SK-N-SH (cell line): ENCODE measurements around the gene USP48. TPM values are rescaled to one million over a fixed set of nuclear protein-coding genes. Genes with fewer than 3 reads are reported as not detected.

Experiments used
- CTCF ChIA-PET: fragments of 300-600, 350-600 bp; formaldehyde crosslinking; extraction: SDS; loops from one replicate; lab custom pipeline; 2021; lab: Yijun Ruan, JAX
- POLR2A ChIA-PET: fragments of 350-600 bp; sonication (Branson Sonifier 250); formaldehyde crosslinking; extraction: SDS; loops from one replicate; lab custom pipeline; 2020; ENCODE audit warnings: antibody characterized with exemption, inconsistent platforms; lab: Yijun Ruan, JAX
- DNase-seq: peaks from one replicate; pipeline ENCODE4 v3.0.0; 2012
- H2AFZ ChIP-seq: fragments of 200-600 bp; sonication (generic); 2 replicates; pipeline ENCODE4 v1.8.1; 2016; ENCODE audit warnings: antibody characterized with exemption, mild to moderate bottlenecking, low read depth
- H3F3A ChIP-seq: fragments of 200-600 bp; sonication (generic); replicated peaks from 2 replicates; pipeline ENCODE3; 2016; ENCODE audit warnings: antibody characterized with exemption, mild to moderate bottlenecking; ENCODE audit not compliant: insufficient read depth
- H3K27ac ChIP-seq, 2 experiments: fragments of 200-500 bp in 1 of 2; fragments of 200-600 bp in 1 of 2; sonication (Bioruptor generic) in 1 of 2; sonication (generic), shearing (Covaris generic) in 1 of 2; 2 replicates each; pipeline versions ENCODE4 v1.5.1 to v1.6.1; 2014 to 2016; ENCODE audit warnings: low read depth in 2 of 2, inconsistent platforms in 1 of 2, low read length in 1 of 2, mild to moderate bottlenecking in 1 of 2, mixed read lengths in 1 of 2
- H3K27me3 ChIP-seq: fragments of 200-600 bp; sonication (generic), shearing (Covaris generic); 2 replicates; pipeline ENCODE4 v1.6.1; 2016; ENCODE audit warnings: mixed run types; ENCODE audit not compliant: insufficient read depth
- H3K36me3 ChIP-seq, 2 experiments: fragments of 200-500 bp in 1 of 2; fragments of 200-600 bp in 1 of 2; sonication (Bioruptor generic) in 1 of 2; sonication (generic) in 1 of 2; replicated peaks in 1 of 2; 2 replicates each; pipeline versions ENCODE3 to v1.5.1; 2014 to 2016; ENCODE audit warnings: low read length in 1 of 2, mild to moderate bottlenecking in 1 of 2; ENCODE audit not compliant: insufficient read depth in 2 of 2, control insufficient read depth in 1 of 2
- H3K4me1 ChIP-seq, 2 experiments: fragments of 200-500 bp in 1 of 2; fragments of 200-600 bp in 1 of 2; sonication (Bioruptor generic) in 1 of 2; sonication (generic), shearing (Covaris generic) in 1 of 2; 2 replicates each; pipeline versions ENCODE4 v1.5.1 to v1.6.1; 2014 to 2016; ENCODE audit warnings: low read depth in 1 of 2, low read length in 1 of 2, mixed run types in 1 of 2; ENCODE audit not compliant: insufficient read depth in 2 of 2, control insufficient read depth in 1 of 2
- H3K4me2 ChIP-seq: fragments of 200-600 bp; sonication (generic), shearing (Covaris generic); 2 replicates; pipeline ENCODE4 v1.6.1; 2017; ENCODE audit warnings: mixed run types
- H3K4me3 ChIP-seq, 2 experiments: fragments of 200-500 bp in 1 of 2; fragments of 200-600 bp in 1 of 2; sonication (Bioruptor generic) in 1 of 2; sonication (generic), shearing (Covaris generic) in 1 of 2; 2 replicates each; pipeline versions ENCODE4 v1.5.1 to v1.8.1; 2014 to 2016; ENCODE audit warnings: low read depth in 2 of 2, inconsistent platforms in 1 of 2, low read length in 1 of 2, mild to moderate bottlenecking in 1 of 2, mixed read lengths in 1 of 2, moderate library complexity in 1 of 2
- H3K79me2 ChIP-seq: fragments of 200-600 bp; sonication (generic); 2 replicates; pipeline ENCODE4 v1.8.1; 2017; ENCODE audit warnings: mild to moderate bottlenecking; ENCODE audit not compliant: insufficient read depth
- H3K9ac ChIP-seq: fragments of 200-600 bp; sonication (generic); 2 replicates; pipeline ENCODE4 v1.6.1; 2017; ENCODE audit warnings: mixed run types
- H3K9me2 ChIP-seq: fragments of 200-600 bp; sonication (generic); 2 replicates; pipeline ENCODE4 v1.6.1; 2017; ENCODE audit warnings: mixed run types
- H3K9me3 ChIP-seq: fragments of 200-600 bp; sonication (generic); 2 replicates; pipeline ENCODE4 v1.6.1; 2017; ENCODE audit warnings: mixed run types, mild to moderate bottlenecking, moderate library complexity
- H4K20me1 ChIP-seq: fragments of 200-600 bp; sonication (generic); 2 replicates; pipeline ENCODE4 v1.6.1; 2017; ENCODE audit warnings: mild to moderate bottlenecking, mixed run types; ENCODE audit not compliant: insufficient read depth
- CHD2 ChIP-seq: fragments of 150-350 bp; IDR thresholded peaks from 2 replicates; pipeline ENCODE4 v1.6.1; 2018; ENCODE audit warnings: low read length; ENCODE audit not compliant: partially characterized antibody
- EP300 ChIP-seq, 2 experiments: IDR thresholded peaks; 2 replicates each; pipeline versions ENCODE4 v1.4.0 to v1.6.1; 2012; ENCODE audit warnings: borderline replicate concordance in 1 of 2, low read depth in 1 of 2, low read length in 1 of 2
- MAX ChIP-seq: IDR thresholded peaks from 2 replicates; pipeline ENCODE4 v1.4.0; 2012; ENCODE audit warnings: low read depth
- MEF2A ChIP-seq: IDR thresholded peaks from 2 replicates; pipeline ENCODE4 v1.4.0; 2012; ENCODE audit warnings: low read depth, borderline replicate concordance
- MXI1 ChIP-seq: IDR thresholded peaks from 2 replicates; pipeline ENCODE4 v1.6.1; 2012; ENCODE audit warnings: mild to moderate bottlenecking, low read depth, low read length, improper control_type of control experiment
- NFIC ChIP-seq: IDR thresholded peaks from 2 replicates; pipeline ENCODE4 v1.4.0; 2012; ENCODE audit warnings: borderline replicate concordance
- NRF1 ChIP-seq: IDR thresholded peaks from 2 replicates; pipeline ENCODE4 v1.6.1; 2012; ENCODE audit warnings: low read depth, mild to moderate bottlenecking, low read length
- PBX3 ChIP-seq: IDR thresholded peaks from 2 replicates; pipeline ENCODE4; 2012
- REST ChIP-seq: IDR thresholded peaks from 2 replicates; pipeline ENCODE4 v1.6.1; 2012; ENCODE audit warnings: mild to moderate bottlenecking, low read depth, low read length, moderate library complexity
- SMC3 ChIP-seq: IDR thresholded peaks from 2 replicates; pipeline ENCODE4 v1.6.1; 2012; ENCODE audit warnings: low read depth, low read length, improper control_type of control experiment
- TCF12 ChIP-seq: IDR thresholded peaks from 2 replicates; pipeline ENCODE4 v1.4.0; 2012
- WGBS: methylation state at CpG from one replicate; pipeline ENCODE4 v1.1.6; 2017; ENCODE audit warnings: low lambda C conversion rate; 5-methylcytosine and 5-hydroxymethylcytosine counted together
- polyA plus RNA-seq, 3 experiments: library from polyadenylated mRNA; depleted of rRNA; stranded (reverse); fragments of >200 nt; gene quantifications; 2 replicates each; pipeline ENCODE4 v1.2.3, GENCODE V29; 2012

USP48 gene
- polyA plus RNA-seq, 1 of the 3 experiments (the other 2 are of a cell fraction) = 13.6 TPM

- H3K9me3 ChIP-seq = no peaks in the 10 kb centered on the region
- ChIA-PET POLR2A (no interaction called here), CTCF (interaction anchor here (1.5 to 1.8 kb wide), 2 partner anchors 24 to 39 kb away, joined by 6 to 9 read pairs; no protein-coding TSS in a partner anchor)
- H3K9ac ChIP-seq = no peak overlapping the region
- no peaks in the 10 kb centered on the region for H3F3A ChIP-seq
- no peaks in the 10 kb centered on the region for H3K36me3 ChIP-seq
- no peaks in the 10 kb centered on the region for H4K20me1 ChIP-seq
- H3K4me3 ChIP-seq = no peak overlapping the region
- no peaks in the 10 kb centered on the region for H3K79me2 ChIP-seq
- H3K27ac ChIP-seq = no peak overlapping the region
- no peak overlapping the region for H3K4me2 ChIP-seq
- H2AFZ ChIP-seq = no peak overlapping the region
- peaks cover 0 to 8% of the 10 kb centered on the region in 2 experiments; a peak in 2 of 4 replicates for H3K4me1 ChIP-seq
- WGBS = 78% methylated on average over 12 of the region's 12 CpGs
- TF ChIP-seq PBX3 (no peak), NFIC (no peak), SMC3 (no peak), MEF2A (no peak), TCF12 (no peak), REST (no peak), MXI1 (no peak), MAX (no peak), NRF1 (no peak), CHD2 (no peak), EP300 (IDR thresholded peaks at IDR 0.05; ENCODE audit: borderline replicate concordance in 1 of 2, low read depth in 1 of 2, low read length in 1 of 2) (no peak)
- DNase-seq = no peak
- peaks cover 12% of the 10 kb centered on the region; the same call in 1 of the 2 replicates for H3K27me3 ChIP-seq
- no peaks in the 10 kb centered on the region for H3K9me2 ChIP-seq
Observed at GRCh38 chr1:21634806-21635535, 148.0 kb downstream of the USP48 start.
